ENCODE measurements around the gene TMEM134.

The TMEM134 gene

GRCh38 chr11:67423891-67424613 lies 45.0 kb downstream of the TMEM134 start:
- Histone ChIP-seq H3K4me1 (ENCODE audit: control insufficient read depth, insufficient read depth, low read length) (peaks cover 31% of the 10 kb centered on the region), H3K27me3 (ENCODE audit: control insufficient read depth in 1 of 2, insufficient read depth in 2 of 2, low read length in 2 of 2) (no peaks in the 10 kb centered on the region), H3K27ac (ENCODE audit: low read length) (no peak overlapping the region), H3K9me3 (ENCODE audit: control insufficient read depth in 2 of 2, low read length in 2 of 2) (no peaks in the 10 kb centered on the region), H3K36me3 (ENCODE audit: control insufficient read depth in 2 of 2, insufficient read depth in 2 of 2, low read length in 2 of 2) (no peaks in the 10 kb centered on the region), H3K4me3 (ENCODE audit: low read length in 2 of 2) (no peak overlapping the region), H3K9ac (ENCODE audit: low read length in 2 of 2) (no peak overlapping the region)

GRCh38 chr11:67423466-67423865 lies 45.6 kb downstream of the TMEM134 start:
- Histone ChIP-seq H3K4me3 (ENCODE audit: low read length in 2 of 2) (no peak overlapping the region), H3K36me3 (ENCODE audit: control insufficient read depth in 2 of 2, insufficient read depth in 2 of 2, low read length in 2 of 2) (no peaks in the 10 kb centered on the region), H3K27me3 (ENCODE audit: control insufficient read depth in 1 of 2, insufficient read depth in 2 of 2, low read length in 2 of 2) (no peaks in the 10 kb centered on the region), H3K27ac (ENCODE audit: low read length) (no peak overlapping the region), H3K9me3 (ENCODE audit: control insufficient read depth in 2 of 2, low read length in 2 of 2) (no peaks in the 10 kb centered on the region), H3K9ac (ENCODE audit: low read length in 2 of 2) (no peak overlapping the region), H3K4me1 (ENCODE audit: control insufficient read depth, insufficient read depth, low read length) (peaks cover 27% of the 10 kb centered on the region)

- Histone ChIP-seq H3K9me3 (ENCODE audit: control insufficient read depth in 2 of 2, low read length in 2 of 2) (no peaks in the 10 kb centered on the region), H3K36me3 (ENCODE audit: control insufficient read depth in 2 of 2, insufficient read depth in 2 of 2, low read length in 2 of 2) (no peaks in the 10 kb centered on the region), H3K4me3 (ENCODE audit: low read length in 2 of 2) (no peak overlapping the region), H3K27ac (ENCODE audit: low read length) (no peak overlapping the region), H3K9ac (ENCODE audit: low read length in 2 of 2) (no peak overlapping the region), H3K27me3 (ENCODE audit: control insufficient read depth in 1 of 2, insufficient read depth in 2 of 2, low read length in 2 of 2) (no peaks in the 10 kb centered on the region), H3K4me1 (ENCODE audit: control insufficient read depth, insufficient read depth, low read length) (peaks cover 24% of the 10 kb centered on the region)
Measured at GRCh38 chr11:67422891-67423290, 46.2 kb downstream of the TMEM134 start.

GRCh38 chr11:67421430-67422031 lies 47.5 kb downstream of the TMEM134 start:
- Histone ChIP-seq H3K4me1 (ENCODE audit: control insufficient read depth, insufficient read depth, low read length) (peaks cover 22% of the 10 kb centered on the region), H3K9me3 (ENCODE audit: control insufficient read depth in 2 of 2, low read length in 2 of 2) (no peaks in the 10 kb centered on the region), H3K27me3 (ENCODE audit: control insufficient read depth in 1 of 2, insufficient read depth in 2 of 2, low read length in 2 of 2) (no peaks in the 10 kb centered on the region), H3K36me3 (ENCODE audit: control insufficient read depth in 2 of 2, insufficient read depth in 2 of 2, low read length in 2 of 2) (no peaks in the 10 kb centered on the region), H3K27ac (ENCODE audit: low read length) (no peak overlapping the region), H3K9ac (ENCODE audit: low read length in 2 of 2) (no peak overlapping the region), H3K4me3 (ENCODE audit: low read length in 2 of 2) (peak overlapping the region; percentile 8 to 80)

- H3K27ac ChIP-seq (ENCODE audit: low read length), result peak overlapping the region; percentile 74
- H3K4me1 ChIP-seq (ENCODE audit: control insufficient read depth, insufficient read depth, low read length), result peaks cover 29% of the 10 kb centered on the region
- no peaks in the 10 kb centered on the region for H3K36me3 ChIP-seq (ENCODE audit: control insufficient read depth in 2 of 2, insufficient read depth in 2 of 2, low read length in 2 of 2)
- peak overlapping the region; percentile 71 to 72 for H3K9ac ChIP-seq (ENCODE audit: low read length in 2 of 2)
- H3K4me3 ChIP-seq (ENCODE audit: low read length in 2 of 2), result peak overlapping the region; percentile 51 to 80
- H3K27me3 ChIP-seq (ENCODE audit: control insufficient read depth in 1 of 2, insufficient read depth in 2 of 2, low read length in 2 of 2), result no peaks in the 10 kb centered on the region
- no peaks in the 10 kb centered on the region for H3K9me3 ChIP-seq (ENCODE audit: control insufficient read depth in 2 of 2, low read length in 2 of 2)
Measured at GRCh38 chr11:67420646-67421429, 48.2 kb downstream of the TMEM134 start.

- peaks cover 30% of the 10 kb centered on the region for H3K4me1 ChIP-seq (ENCODE audit: control insufficient read depth, insufficient read depth, low read length)
- peak overlapping the region; percentile 74 for H3K27ac ChIP-seq (ENCODE audit: low read length)
- H3K27me3 ChIP-seq (ENCODE audit: control insufficient read depth in 1 of 2, insufficient read depth in 2 of 2, low read length in 2 of 2), result no peaks in the 10 kb centered on the region
- no peaks in the 10 kb centered on the region for H3K36me3 ChIP-seq (ENCODE audit: control insufficient read depth in 2 of 2, insufficient read depth in 2 of 2, low read length in 2 of 2)
- H3K4me3 ChIP-seq (ENCODE audit: low read length in 2 of 2), result peak overlapping the region; percentile 51 to 80
- H3K9ac ChIP-seq (ENCODE audit: low read length in 2 of 2), result peak overlapping the region; percentile 71 to 72
- no peaks in the 10 kb centered on the region for H3K9me3 ChIP-seq (ENCODE audit: control insufficient read depth in 2 of 2, low read length in 2 of 2)
Measured at GRCh38 chr11:67420147-67420645, 48.9 kb downstream of the TMEM134 start.

GRCh38 chr11:67419325-67420049 lies 49.6 kb downstream of the TMEM134 start:
- no peak overlapping the region for H3K4me3 ChIP-seq (ENCODE audit: low read length in 2 of 2)
- peaks cover 30% of the 10 kb centered on the region for H3K4me1 ChIP-seq (ENCODE audit: control insufficient read depth, insufficient read depth, low read length)
- H3K9me3 ChIP-seq (ENCODE audit: control insufficient read depth in 2 of 2, low read length in 2 of 2), result no peaks in the 10 kb centered on the region
- H3K9ac ChIP-seq (ENCODE audit: low read length in 2 of 2), result peak overlapping the region; percentile 5 to 72
- H3K27ac ChIP-seq (ENCODE audit: low read length), result peak overlapping the region; percentile 74
- H3K27me3 ChIP-seq (ENCODE audit: control insufficient read depth in 1 of 2, insufficient read depth in 2 of 2, low read length in 2 of 2), result peaks cover 0 to 2% of the 10 kb centered on the region in 2 donors
- H3K36me3 ChIP-seq (ENCODE audit: control insufficient read depth in 2 of 2, insufficient read depth in 2 of 2, low read length in 2 of 2), result no peaks in the 10 kb centered on the region

GRCh38 chr11:67418476-67419281 lies 50.4 kb downstream of the TMEM134 start:
- Histone ChIP-seq H3K9ac (ENCODE audit: low read length in 2 of 2) (no peak overlapping the region), H3K4me3 (ENCODE audit: low read length in 2 of 2) (no peak overlapping the region), H3K36me3 (ENCODE audit: control insufficient read depth in 2 of 2, insufficient read depth in 2 of 2, low read length in 2 of 2) (no peaks in the 10 kb centered on the region), H3K9me3 (ENCODE audit: control insufficient read depth in 2 of 2, low read length in 2 of 2) (no peaks in the 10 kb centered on the region), H3K27me3 (ENCODE audit: control insufficient read depth in 1 of 2, insufficient read depth in 2 of 2, low read length in 2 of 2) (peaks cover 0 to 2% of the 10 kb centered on the region in 2 donors), H3K4me1 (ENCODE audit: control insufficient read depth, insufficient read depth, low read length) (peaks cover 30% of the 10 kb centered on the region), H3K27ac (ENCODE audit: low read length) (no peak overlapping the region)

- Histone ChIP-seq H3K9ac (ENCODE audit: low read length in 2 of 2) (no peak overlapping the region), H3K4me3 (ENCODE audit: low read length in 2 of 2) (no peak overlapping the region), H3K9me3 (ENCODE audit: control insufficient read depth in 2 of 2, low read length in 2 of 2) (no peaks in the 10 kb centered on the region), H3K27me3 (ENCODE audit: control insufficient read depth in 1 of 2, insufficient read depth in 2 of 2, low read length in 2 of 2) (peaks cover 2% of the 10 kb centered on the region in 2 donors), H3K27ac (ENCODE audit: low read length) (no peak overlapping the region), H3K4me1 (ENCODE audit: control insufficient read depth, insufficient read depth, low read length) (peaks cover 30% of the 10 kb centered on the region), H3K36me3 (ENCODE audit: control insufficient read depth in 2 of 2, insufficient read depth in 2 of 2, low read length in 2 of 2) (no peaks in the 10 kb centered on the region)
Measured at GRCh38 chr11:67417425-67417824, 51.6 kb downstream of the TMEM134 start.
